ENCODE results near the gene SDR9C7.
"Not testable (repeated sequence)": the region's sequence is repeated elsewhere in the genome, so short reads cannot be mapped to it uniquely, and the experiment has no call there.

SDR9C7 gene

GRCh38 chr12:56951582-56952339, 17.6 kb upstream of the SDR9C7 start:
- no peak for DNase-seq

- no peak for DNase-seq
Measured at GRCh38 chr12:56948881-56949280, 14.7 kb upstream of the SDR9C7 start.

- DNase-seq: no peak
Measured at GRCh38 chr12:56948457-56948777, 14.2 kb upstream of the SDR9C7 start.

- DNase-seq: no peak
Measured at GRCh38 chr12:56947633-56948456, 13.6 kb upstream of the SDR9C7 start.

- DNase-seq: no peak
Measured at GRCh38 chr12:56943878-56944277, 9.7 kb upstream of the SDR9C7 start.

- DNase-seq: not testable (repeated sequence)
Measured at GRCh38 chr12:56943374-56943773, 9.2 kb upstream of the SDR9C7 start.

GRCh38 chr12:56941299-56942017, 7.2 kb upstream of the SDR9C7 start:
- no peak for DNase-seq

GRCh38 chr12:56940942-56941298, 6.7 kb upstream of the SDR9C7 start:
- DNase-seq: not testable (repeated sequence)

- no peak for DNase-seq
Measured at GRCh38 chr12:56935752-56936151, 1.5 kb upstream of the SDR9C7 start.

GRCh38 chr12:56935157-56935556, 949 bp upstream of the SDR9C7 start:
- DNase-seq: no peak

GRCh38 chr12:56932867-56933266, 1.3 kb downstream of the SDR9C7 start:
- DNase-seq: no peak

- no peak for DNase-seq
Measured at GRCh38 chr12:56932146-56932545, 2.1 kb downstream of the SDR9C7 start.

- DNase-seq: no peak
Measured at GRCh38 chr12:56931474-56931978, 2.7 kb downstream of the SDR9C7 start.

- no peak for DNase-seq
Measured at GRCh38 chr12:56930241-56930640, 4.0 kb downstream of the SDR9C7 start.

GRCh38 chr12:56929780-56930179, 4.4 kb downstream of the SDR9C7 start:
- no peak for DNase-seq

GRCh38 chr12:56928262-56928661, 5.9 kb downstream of the SDR9C7 start:
- no peak for DNase-seq

GRCh38 chr12:56927281-56927680, 6.9 kb downstream of the SDR9C7 start:
- DNase-seq: no peak

GRCh38 chr12:56922031-56922430, 12.2 kb downstream of the SDR9C7 start:
- DNase-seq: no peak

GRCh38 chr12:56921346-56921745, 12.9 kb downstream of the SDR9C7 start:
- no peak for DNase-seq

- not testable (repeated sequence) for DNase-seq
Measured at GRCh38 chr12:56918139-56918538, 16.1 kb downstream of the SDR9C7 start.

GRCh38 chr12:56916996-56917333, 17.2 kb downstream of the SDR9C7 start:
- DNase-seq: no peak

- DNase-seq: no peak
Measured at GRCh38 chr12:56916296-56916995, 17.8 kb downstream of the SDR9C7 start.

GRCh38 chr12:56914724-56915123, 19.5 kb downstream of the SDR9C7 start:
- DNase-seq: no peak

All from NCI-H345 (cell line).